PFSK-1 (cell line): ENCODE data around the gene SH3PXD2A.

Experiments used
- FOXP2 ChIP-seq: optimal IDR thresholded peaks from 2 replicates; pipeline ENCODE3; 2011; ENCODE audit warnings: borderline replicate concordance, control low read depth, inconsistent platforms; ENCODE audit not compliant: insufficient read depth; ENCODE audit errors: extremely low read length, extremely low read depth
- POLR2AphosphoS5 ChIP-seq: IDR thresholded peaks from 2 replicates; pipeline ENCODE4 v1.6.1; 2012; ENCODE audit warnings: low read depth, mild to moderate bottlenecking, control low read depth, low read length, moderate library complexity
- REST ChIP-seq, 2 experiments: IDR thresholded peaks; 2 replicates each; pipeline versions ENCODE4 v1.6.1 to v1.8.0; 2011 to 2012; ENCODE audit warnings: low read depth in 2 of 2, low read length in 2 of 2, control low read depth in 1 of 2, inconsistent platforms in 1 of 2, mild to moderate bottlenecking in 1 of 2, moderate library complexity in 1 of 2; ENCODE audit not compliant: insufficient read depth in 1 of 2
- SIN3A ChIP-seq: IDR thresholded peaks from 2 replicates; pipeline ENCODE4 v1.6.1; 2012; ENCODE audit warnings: mild to moderate bottlenecking, low read length, moderate library complexity, borderline replicate concordance; ENCODE audit not compliant: insufficient read depth
- TAF1 ChIP-seq: IDR thresholded peaks from 2 replicates; pipeline ENCODE4 v1.6.1; 2012; ENCODE audit warnings: low read length, control low read depth, borderline replicate concordance; ENCODE audit not compliant: insufficient read depth

Gene SH3PXD2A

GRCh38 chr10:103717341-103718246 is 137.8 kb downstream of the SH3PXD2A start:
- no peak for TF ChIP-seq POLR2AphosphoS5
- no peak for TF ChIP-seq REST (IDR thresholded peaks at IDR 0.05; ENCODE audit: insufficient read depth in 1 of 2, low read depth in 2 of 2, low read length in 2 of 2)
- TF ChIP-seq SIN3A: no peak
- no peak for TF ChIP-seq FOXP2
- no peak for TF ChIP-seq TAF1

GRCh38 chr10:103716206-103717160 is 138.9 kb downstream of the SH3PXD2A start:
- TF ChIP-seq REST (IDR thresholded peaks at IDR 0.05; ENCODE audit: insufficient read depth in 1 of 2, low read depth in 2 of 2, low read length in 2 of 2) (no peak), SIN3A (no peak), POLR2AphosphoS5 (no peak), TAF1 (no peak), FOXP2 (no peak)

GRCh38 chr10:103715430-103715829 is 139.9 kb downstream of the SH3PXD2A start:
- TF ChIP-seq REST (IDR thresholded peaks at IDR 0.05; ENCODE audit: insufficient read depth in 1 of 2, low read depth in 2 of 2, low read length in 2 of 2) (no peak), TAF1 (no peak)

GRCh38 chr10:103714232-103714891 is 141.0 kb downstream of the SH3PXD2A start:
- TF ChIP-seq POLR2AphosphoS5 (no peak), FOXP2 (no peak), SIN3A (no peak), REST (IDR thresholded peaks at IDR 0.05; ENCODE audit: insufficient read depth in 1 of 2, low read depth in 2 of 2, low read length in 2 of 2) (no peak), TAF1 (no peak)
